Panc1 (cell line): ENCODE data around the gene C1QTNF3. TPM values are rescaled to one million over a fixed set of nuclear protein-coding genes. Genes with fewer than 3 reads are reported as not detected.

ENCODE experiments used
- ATAC-seq: fragments of 200-7000 bp; cut with Tn5 transposase; 2 replicates; pipeline ENCODE4 v1.9.1; 2020; ENCODE audit warnings: mild to moderate bottlenecking, moderate library complexity
- BruUV-seq: library from RNA; stranded (reverse); fragments of 400-500 nt; replicated peaks from 2 replicates; lab custom pipeline; 2021; lab: Mats Ljungman, UMichigan
- CTCF ChIA-PET: fragments of 300-600 bp; sonication (Branson Sonifier 250); formaldehyde crosslinking; loops from one replicate; lab custom pipeline; 2022; ENCODE audit warnings: antibody characterized with exemption; lab: Charles Lee
- POLR2A ChIA-PET: fragments of 300-600 bp; sonication (Branson Sonifier 250); formaldehyde crosslinking; loops from one replicate; lab custom pipeline; 2022; ENCODE audit warnings: antibody characterized with exemption; lab: Charles Lee
- DNase-seq: peaks from one replicate; pipeline ENCODE4 v3.0.0-alpha.2; 2010; ENCODE audit warnings: low read depth, low spot score
- H3K27ac ChIP-seq: 2 replicates; pipeline ENCODE4 v1.5.1; 2011; ENCODE audit warnings: mild to moderate bottlenecking, low read length, inconsistent platforms
- H3K27me3 ChIP-seq: fragments of 200-500 bp; sonication (Bioruptor generic); 2 replicates; pipeline ENCODE4 v1.6.0; 2014; ENCODE audit warnings: low read length, inconsistent platforms; ENCODE audit not compliant: control insufficient read depth, insufficient read depth
- H3K36me3 ChIP-seq: fragments of 200-500 bp; sonication (Bioruptor generic); 2 replicates; pipeline ENCODE4 v1.5.1; 2014; ENCODE audit warnings: inconsistent platforms, mild to moderate bottlenecking, low read length, moderate library complexity; ENCODE audit not compliant: control insufficient read depth, insufficient read depth
- H3K4me1 ChIP-seq: 2 replicates; pipeline ENCODE4 v1.5.1; 2011; ENCODE audit warnings: inconsistent platforms, mild to moderate bottlenecking, low read length, moderate library complexity; ENCODE audit not compliant: control insufficient read depth, insufficient read depth
- H3K4me3 ChIP-seq, 2 experiments: 2 replicates each; pipeline ENCODE4 v1.5.1; 2011 to 2012; ENCODE audit warnings: low read depth in 2 of 2, low read length in 2 of 2, mild to moderate bottlenecking in 2 of 2, inconsistent platforms in 1 of 2, moderate library complexity in 1 of 2
- H3K9me3 ChIP-seq: fragments of 200-500 bp; sonication (Bioruptor generic); 2 replicates; pipeline ENCODE4 v1.5.1; 2014; ENCODE audit warnings: low read depth, mild to moderate bottlenecking, inconsistent platforms, low read length, moderate library complexity; ENCODE audit not compliant: control insufficient read depth, insufficient read depth
- POLR2AphosphoS5 ChIP-seq: IDR thresholded peaks from 2 replicates; pipeline ENCODE4 v1.6.1; 2012; ENCODE audit warnings: mild to moderate bottlenecking, low read depth, low read length, moderate library complexity
- REST ChIP-seq, 2 experiments: IDR thresholded peaks; 2 replicates each; pipeline ENCODE4 v1.6.1; 2011 to 2012; ENCODE audit warnings: low read depth in 2 of 2, control low read depth in 1 of 2, low read length in 1 of 2, mild to moderate bottlenecking in 1 of 2, moderate library complexity in 1 of 2; ENCODE audit not compliant: insufficient read depth in 1 of 2
- SIN3A ChIP-seq: IDR thresholded peaks from 2 replicates; pipeline ENCODE4 v1.6.1; 2012; ENCODE audit warnings: low read depth, mild to moderate bottlenecking, low read length, moderate library complexity, borderline replicate concordance; ENCODE audit not compliant: insufficient read depth
- TCF7L2 ChIP-seq: IDR thresholded peaks from 2 replicates; pipeline ENCODE4 v1.6.1; 2011; ENCODE audit warnings: mild to moderate bottlenecking, low read depth, low read length, inconsistent platforms
- in situ Hi-C: cut with HindIII; loops from 2 replicates; pipeline ENCODE4 v1.10.0; 2016; ENCODE audit warnings: low sequenced_read_pairs, low pct_unique_long_range_greater_than_20kb
- intact Hi-C: fragments of 100-400 bp; cut with micrococcal nuclease; formaldehyde crosslinking; loops from one replicate; pipeline ENCODE4 v1.10.0; 2022; ENCODE audit not compliant: unreplicated experiment
- total RNA-seq: library from RNA; stranded (reverse); gene quantifications from one replicate; pipeline ENCODE4 v1.2.1, GENCODE V29; 2021; ENCODE audit not compliant: unreplicated experiment
- TF ChIP-seq, protein P1 (sequence below): fragments of 450-650 bp; IDR thresholded peaks from 2 replicates; pipeline ENCODE4 v1.5.1; 2017; ENCODE audit warnings: mild to moderate bottlenecking

Gene C1QTNF3
- total RNA-seq, 1 experiment from 2014 or later: 2.1 TPM

DNA sequence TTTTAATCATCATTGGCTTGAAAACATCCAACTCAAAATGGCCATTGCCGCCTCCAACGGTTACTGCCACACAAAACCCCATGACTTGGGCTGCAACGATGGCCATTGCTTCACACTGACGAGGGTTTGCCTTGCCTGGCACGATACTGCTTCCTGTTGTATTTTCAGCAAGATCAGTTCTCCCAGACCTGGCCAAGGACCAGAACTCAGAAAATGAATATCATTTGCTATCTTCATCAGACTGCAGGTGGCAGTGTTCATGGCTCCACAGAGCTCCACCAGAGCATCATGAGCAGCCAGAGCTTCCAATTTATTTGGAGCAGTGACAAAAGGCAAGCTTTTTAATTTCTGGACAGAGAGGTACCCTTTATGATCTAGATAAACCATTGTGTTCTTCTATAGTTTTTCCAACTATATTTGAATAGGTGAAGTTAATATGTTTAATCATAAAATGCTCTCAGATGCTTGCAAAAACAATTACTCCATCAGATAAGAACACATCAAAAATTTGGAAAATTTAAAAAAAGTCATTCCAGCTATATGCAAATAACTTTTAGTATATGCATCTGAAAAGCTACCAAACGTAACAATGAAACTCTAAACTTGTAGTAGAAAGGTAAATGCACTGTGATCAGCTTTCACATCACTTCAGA lies 45.6 kb downstream of the C1QTNF3 start:
- no TSS peak for BruUV-seq
- Histone ChIP-seq H3K27me3 (no peaks in the 10 kb centered on the region), H3K36me3 (no peaks in the 10 kb centered on the region), H3K4me3 (no peak overlapping the region), H3K4me1 (no peaks in the 10 kb centered on the region), H3K27ac (no peak overlapping the region), H3K9me3 (no peaks in the 10 kb centered on the region)
- ChIA-PET POLR2A (no interaction called here), CTCF (interaction anchor here (1.0 kb wide), 1 partner anchor 9 kb away, joined by 3 read pairs; no protein-coding TSS in a partner anchor)
- ATAC-seq (peak; percentile 88), DNase-seq (peak; percentile 48)
- in situ Hi-C loops: no loop called here
- TF ChIP-seq, protein P1, sequence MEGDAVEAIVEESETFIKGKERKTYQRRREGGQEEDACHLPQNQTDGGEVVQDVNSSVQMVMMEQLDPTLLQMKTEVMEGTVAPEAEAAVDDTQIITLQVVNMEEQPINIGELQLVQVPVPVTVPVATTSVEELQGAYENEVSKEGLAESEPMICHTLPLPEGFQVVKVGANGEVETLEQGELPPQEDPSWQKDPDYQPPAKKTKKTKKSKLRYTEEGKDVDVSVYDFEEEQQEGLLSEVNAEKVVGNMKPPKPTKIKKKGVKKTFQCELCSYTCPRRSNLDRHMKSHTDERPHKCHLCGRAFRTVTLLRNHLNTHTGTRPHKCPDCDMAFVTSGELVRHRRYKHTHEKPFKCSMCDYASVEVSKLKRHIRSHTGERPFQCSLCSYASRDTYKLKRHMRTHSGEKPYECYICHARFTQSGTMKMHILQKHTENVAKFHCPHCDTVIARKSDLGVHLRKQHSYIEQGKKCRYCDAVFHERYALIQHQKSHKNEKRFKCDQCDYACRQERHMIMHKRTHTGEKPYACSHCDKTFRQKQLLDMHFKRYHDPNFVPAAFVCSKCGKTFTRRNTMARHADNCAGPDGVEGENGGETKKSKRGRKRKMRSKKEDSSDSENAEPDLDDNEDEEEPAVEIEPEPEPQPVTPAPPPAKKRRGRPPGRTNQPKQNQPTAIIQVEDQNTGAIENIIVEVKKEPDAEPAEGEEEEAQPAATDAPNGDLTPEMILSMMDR: peak; percentile 78
- no peak for TF ChIP-seq SIN3A
- intact Hi-C loops: no loop called here

DNA sequence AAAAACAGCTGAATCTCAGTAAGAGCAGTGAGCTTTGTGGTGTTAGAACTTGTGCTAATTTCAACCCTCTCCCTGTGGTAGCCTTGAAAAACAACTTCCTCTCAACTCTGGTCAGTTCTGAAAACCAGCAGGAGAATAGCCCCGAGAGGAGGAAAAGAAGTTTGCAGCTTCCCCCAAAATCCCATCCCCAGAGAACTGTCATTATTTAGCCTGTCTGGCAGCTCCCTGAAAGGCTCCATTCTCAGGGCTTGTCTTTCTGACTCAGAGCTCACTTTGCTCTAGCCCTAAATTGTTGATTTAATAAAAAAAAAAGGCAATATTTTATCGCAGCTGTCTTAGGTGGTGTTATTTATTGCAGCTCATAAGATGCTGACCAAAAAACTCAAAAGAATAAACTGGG lies 47.1 kb downstream of the C1QTNF3 start:
- no peak overlapping the region for H3K4me3 ChIP-seq
- no peaks in the 10 kb centered on the region for H3K27me3 ChIP-seq
- no peak for TF ChIP-seq REST (IDR thresholded peaks at IDR 0.05; ENCODE audit: insufficient read depth in 1 of 2, low read depth in 2 of 2, low read length in 1 of 2)
- no peak for TF ChIP-seq TCF7L2
- no peak for TF ChIP-seq POLR2AphosphoS5
- TF ChIP-seq, protein P1: no peak
- TF ChIP-seq SIN3A: no peak
- H3K4me1 ChIP-seq: no peaks in the 10 kb centered on the region
- ChIA-PET CTCF (no interaction called here), POLR2A (no interaction called here)
- no TSS peak for BruUV-seq
- H3K36me3 ChIP-seq: no peaks in the 10 kb centered on the region
- DNase-seq (no peak), ATAC-seq (no peak)
- no peaks in the 10 kb centered on the region for H3K9me3 ChIP-seq
- H3K27ac ChIP-seq: no peak overlapping the region
- in situ Hi-C loops: no loop called here
- intact Hi-C loops: no loop called here
